KBM-7 (cell line): Measurements from ENCODE around the gene NUP153.
"Not testable (repeated sequence)": the region's sequence is repeated elsewhere in the genome, so short reads cannot be mapped to it uniquely, and the experiment has no call there.

Experiments used
- DNase-seq: peaks from one replicate; pipeline ENCODE4 v3.0.0-alpha.2; 2015
- in situ Hi-C: fragments of 300-500 bp; cut with MboI; formaldehyde crosslinking; loops from 2 replicates; pipeline ENCODE4 v1.14.3; 2020; ENCODE audit warnings: low sequenced_read_pairs, low pct_unique_long_range_greater_than_20kb, mixed read lengths

The NUP153 gene

GRCh38 chr6:17714879-17715851, 8.4 kb upstream of the NUP153 start:
- peak; percentile 61 for DNase-seq
- in situ Hi-C loops = no loop called here

- in situ Hi-C loops = no loop called here
- no peak for DNase-seq
Measured at GRCh38 chr6:17714177-17714576, 7.5 kb upstream of the NUP153 start.

- in situ Hi-C loops = no loop called here
- DNase-seq = no peak
Measured at GRCh38 chr6:17712576-17712975, 5.9 kb upstream of the NUP153 start.

DNA sequence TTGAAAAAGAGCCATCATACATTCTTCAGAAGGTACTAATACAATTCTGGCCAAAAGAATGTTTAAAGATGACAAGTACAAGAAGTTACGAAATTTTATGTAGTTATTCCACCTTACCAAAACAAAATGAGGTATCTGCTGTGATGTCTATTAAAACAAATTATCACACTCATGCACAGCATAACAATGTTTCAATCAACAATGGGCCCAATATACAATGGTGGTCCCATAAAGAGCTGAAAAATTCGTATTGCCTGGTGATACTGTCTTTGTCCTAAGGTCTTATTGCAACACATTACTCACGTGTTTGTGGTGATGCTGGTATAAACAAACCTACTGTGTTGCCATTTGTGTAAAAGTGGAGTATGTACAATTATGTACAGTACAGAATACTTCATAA, 3.6 kb upstream of the NUP153 start:
- in situ Hi-C loops = no loop called here
- DNase-seq = no peak

DNA sequence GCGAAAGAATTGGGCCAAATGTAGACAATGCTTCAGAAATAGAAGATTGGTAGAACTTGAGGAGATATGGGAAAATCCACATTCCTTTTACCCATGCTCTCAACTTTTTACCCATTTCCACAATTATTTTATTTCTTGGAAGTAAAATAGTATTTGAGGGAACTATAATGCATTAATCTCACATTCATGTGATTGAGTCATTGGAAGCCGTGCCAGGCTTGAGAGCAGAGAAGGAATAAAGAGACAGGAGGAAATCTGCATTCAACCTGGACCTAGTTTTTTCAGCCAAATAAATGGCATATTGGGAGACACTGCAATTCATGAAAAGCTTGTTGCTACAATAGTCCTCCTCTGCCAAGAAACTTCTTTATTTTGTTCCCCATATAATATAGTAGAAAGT, 2.8 kb upstream of the NUP153 start:
- DNase-seq = no peak
- in situ Hi-C loops = no loop called here

DNA sequence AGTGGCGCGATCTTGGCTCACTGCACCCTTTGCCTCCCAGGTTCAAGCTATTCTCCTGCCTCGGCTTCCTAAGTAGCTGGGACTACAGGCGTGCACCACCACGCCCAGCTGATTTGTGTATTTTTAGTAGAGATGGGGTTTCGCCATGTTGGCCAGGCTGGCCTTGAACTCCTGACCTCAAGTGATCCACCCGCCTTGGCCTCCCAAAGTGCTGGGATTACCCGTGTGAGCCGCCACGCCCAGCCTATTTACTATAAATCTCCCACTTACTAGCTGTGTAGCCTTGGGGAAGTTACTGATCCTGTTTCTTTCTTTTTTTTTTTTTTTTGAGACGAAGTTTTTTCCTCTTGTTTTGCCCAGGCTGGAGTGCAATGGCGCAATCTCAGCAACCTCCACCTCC, 1.3 kb upstream of the NUP153 start:
- in situ Hi-C loops, DNase-seq: not testable (repeated sequence)

DNA sequence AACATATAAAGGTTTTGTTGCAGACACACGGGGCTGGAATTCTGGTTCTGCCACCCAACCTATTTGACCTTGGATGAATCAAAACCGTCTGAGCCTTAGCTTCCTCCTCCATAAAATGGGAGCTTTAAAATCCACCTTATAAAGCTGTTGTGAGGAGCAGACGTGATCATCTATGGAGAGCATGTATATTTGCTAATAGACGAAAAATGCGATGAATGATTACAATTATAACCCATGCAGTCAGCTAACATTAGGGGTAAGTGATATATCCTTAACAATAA, 586 bp upstream of the NUP153 start:
- DNase-seq = no peak
- in situ Hi-C loops = no loop called here

GRCh38 chr6:17705778-17706579, 746 bp downstream of the NUP153 start:
- in situ Hi-C loops = no loop called here
- peak; percentile 88 for DNase-seq

DNA sequence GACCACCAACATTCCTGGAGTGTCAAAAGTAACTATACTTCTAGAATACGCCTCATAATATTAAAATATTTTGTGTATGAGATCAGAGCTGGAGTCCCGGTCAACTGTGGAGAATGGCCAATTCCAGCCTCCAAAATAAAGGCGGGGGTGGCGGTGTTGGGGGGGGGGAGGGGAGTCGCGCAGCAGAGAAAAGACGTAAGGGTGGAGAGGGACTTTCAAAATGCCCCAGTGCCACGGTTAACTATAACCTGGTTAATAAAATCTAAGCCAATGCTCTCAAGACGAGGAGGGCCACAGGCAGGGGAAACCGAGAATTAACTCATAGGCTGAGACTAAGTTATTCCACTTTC, 1.3 kb downstream of the NUP153 start:
- DNase-seq = no peak
- in situ Hi-C loops = no loop called here

- in situ Hi-C loops = no loop called here
- peak; percentile 67 for DNase-seq
Measured at GRCh38 chr6:17703256-17703694, 3.5 kb downstream of the NUP153 start.

- peak; percentile 83 for DNase-seq
- in situ Hi-C loops = no loop called here
Measured at GRCh38 chr6:17700421-17701416, 6.0 kb downstream of the NUP153 start.

GRCh38 chr6:17691925-17692538, 14.7 kb downstream of the NUP153 start:
- in situ Hi-C loops = no loop called here
- DNase-seq = no peak

DNA sequence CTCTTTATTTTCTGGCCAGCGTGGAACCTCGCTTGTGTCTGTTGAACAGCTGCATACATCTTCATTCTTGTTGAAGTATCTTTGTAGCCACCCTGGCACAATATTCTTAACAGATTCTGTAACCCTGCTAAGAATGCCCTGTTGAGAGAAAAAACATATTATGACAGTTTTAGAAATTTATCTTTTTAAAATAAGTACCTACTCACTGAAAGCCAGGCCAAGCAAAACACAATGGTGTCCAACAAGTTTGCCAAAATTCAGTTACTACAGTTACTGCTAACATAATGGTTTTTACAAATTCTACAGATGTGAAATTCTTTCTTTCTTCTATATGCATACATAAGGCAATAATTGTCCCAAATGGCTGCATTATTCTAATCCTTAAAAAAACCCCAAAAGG, 18.2 kb downstream of the NUP153 start:
- DNase-seq = no peak
- in situ Hi-C loops = no loop called here

DNA sequence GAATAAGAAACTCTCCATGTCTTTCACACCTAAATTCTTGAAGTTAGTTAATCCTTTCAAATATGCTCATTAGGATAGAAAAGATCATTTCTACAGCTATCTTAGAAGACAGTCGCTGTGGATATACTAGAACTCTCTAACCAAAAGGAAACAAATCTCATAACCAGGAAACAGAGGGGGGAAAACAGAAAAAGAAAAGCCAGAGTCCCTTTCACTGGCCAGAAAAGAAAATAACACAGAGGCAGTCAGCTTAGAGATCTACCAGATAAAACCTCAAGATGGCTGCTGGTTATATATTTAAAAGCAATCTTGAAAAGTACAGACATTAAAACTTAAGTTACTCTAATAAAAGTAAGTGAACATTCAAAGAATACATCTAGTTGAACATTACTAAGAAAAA, 19.6 kb downstream of the NUP153 start:
- in situ Hi-C loops = no loop called here
- no peak for DNase-seq

GRCh38 chr6:17684134-17684533, 22.6 kb downstream of the NUP153 start:
- in situ Hi-C loops = no loop called here
- DNase-seq = no peak

- in situ Hi-C loops = no loop called here
- no peak for DNase-seq
Measured at GRCh38 chr6:17683428-17683827, 23.3 kb downstream of the NUP153 start.

- in situ Hi-C loops = no loop called here
Measured at GRCh38 chr6:17679726-17680125, 27.0 kb downstream of the NUP153 start.

DNA sequence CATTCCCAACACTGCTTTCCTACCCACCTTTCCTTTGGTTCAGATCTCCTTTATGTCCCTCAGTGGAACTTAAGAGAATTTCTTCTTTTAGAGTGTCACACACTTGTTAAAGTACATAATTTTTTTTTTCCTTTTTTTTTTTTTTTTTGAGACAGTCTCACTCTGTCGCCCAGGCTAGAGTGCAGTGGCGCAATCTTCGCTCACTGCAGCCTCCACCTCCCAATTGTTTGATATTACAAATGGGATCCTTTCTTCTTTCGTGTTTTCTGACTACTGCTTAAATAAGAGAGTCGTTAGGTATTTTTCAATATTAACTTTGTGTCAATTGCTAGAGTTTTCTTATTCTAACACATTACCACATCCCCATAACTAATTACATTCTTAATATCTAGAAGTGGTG, 29.1 kb downstream of the NUP153 start:
- in situ Hi-C loops = no loop called here
- no peak for DNase-seq

More at GRCh38 chr6:17679726-17680125, 27.0 kb downstream of the NUP153 start:
- no peak for DNase-seq
